HepG2 (cell line): ENCODE data around the gene CHDH. TPM values are rescaled to one million over a fixed set of nuclear protein-coding genes. Genes with fewer than 3 reads are reported as not detected.
A peak's percentile ranks its signal among the peaks of the same experiment; 100 is the strongest.

Experiments used
- ATAC-seq: fragments of 200-7000 bp; cut with Tn5 transposase; 3 replicates; pipeline ENCODE4 v1.9.1; 2020; ENCODE audit warnings: mild to moderate bottlenecking, moderate library complexity
- BruUV-seq: library from RNA; stranded (reverse); fragments of 400-500 nt; replicated peaks from 2 replicates; lab custom pipeline; 2021; lab: Mats Ljungman, UMichigan
- CTCF ChIA-PET: fragments of 300-600 bp; formaldehyde crosslinking; extraction: SDS; loops from one replicate; lab custom pipeline; 2021; ENCODE audit warnings: low total read pairs, inconsistent platforms, low intra/inter-chr PET ratio; lab: Yijun Ruan, JAX
- POLR2A ChIA-PET: fragments of 350-600 bp; sonication (Branson Sonifier 250); formaldehyde crosslinking; loops from one replicate; lab custom pipeline; 2020; ENCODE audit warnings: antibody characterized with exemption, inconsistent platforms; lab: Yijun Ruan, JAX
- DNase-seq: peaks from one replicate; pipeline ENCODE4 v3.0.0-alpha.2; 2015; ENCODE audit warnings: low spot score
- FAIRE-seq: peaks from 3 replicates; lab custom pipeline; 2011; peaks lifted over from hg19 to GRCh38; lab: Jason Lieb, UNC
- H2AFZ ChIP-seq: one replicate; pipeline ENCODE4 v1.6.1; 2011; ENCODE audit warnings: low read length, inconsistent platforms
- H3K27ac ChIP-seq: fragments of 300-600 bp; 3 replicates; pipeline ENCODE4 v1.8.0; 2011; ENCODE audit warnings: mixed run types, mild to moderate bottlenecking, mixed read lengths, low read length, inconsistent platforms; ENCODE audit not compliant: insufficient read depth; ENCODE audit errors: extremely low read length
- H3K27me3 ChIP-seq, 2 experiments: fragments of 200-600 bp in 1 of 2; 2 replicates in 1 of 2; 3 replicates in 1 of 2; pipeline versions ENCODE4 v1.6.0 to v1.8.0; 2011; ENCODE audit warnings: low read length in 2 of 2, mild to moderate bottlenecking in 2 of 2, moderate library complexity in 2 of 2, inconsistent platforms in 1 of 2; ENCODE audit not compliant: insufficient read depth in 2 of 2, control insufficient read depth in 1 of 2
- H3K36me3 ChIP-seq, 2 experiments: fragments of 200-600 bp in 1 of 2; replicated peaks in 1 of 2; 2 replicates in 1 of 2; 3 replicates in 1 of 2; pipeline versions ENCODE4 v1.5.1 to v1.8.0; 2011; ENCODE audit warnings: low read length in 2 of 2, inconsistent platforms in 1 of 2; ENCODE audit not compliant: insufficient read depth in 2 of 2, control insufficient read depth in 1 of 2
- H3K4me1 ChIP-seq: 2 replicates; pipeline ENCODE4 v1.5.1; 2012; ENCODE audit warnings: low read length, inconsistent platforms; ENCODE audit not compliant: insufficient read depth
- H3K4me2 ChIP-seq: 2 replicates; pipeline ENCODE4 v1.6.0; 2011; ENCODE audit warnings: low read depth, low read length, inconsistent platforms
- H3K4me3 ChIP-seq, 3 experiments: fragments of 200-600 bp in 1 of 3; sonication (generic), shearing (Covaris generic) in 1 of 3; replicated peaks in 1 of 3; 2 replicates each; pipeline ENCODE4 v1.5.1; 2011 to 2016; ENCODE audit warnings: low read length in 3 of 3, inconsistent platforms in 2 of 3, low read depth in 2 of 3, mild to moderate bottlenecking in 2 of 3, control low read depth in 1 of 3, mixed read lengths in 1 of 3; ENCODE audit not compliant: insufficient read depth in 1 of 3
- H3K79me2 ChIP-seq: one replicate; pipeline ENCODE4 v1.6.1; 2011; ENCODE audit warnings: low read length, inconsistent platforms; ENCODE audit not compliant: insufficient read depth
- H3K9ac ChIP-seq: 2 replicates; pipeline ENCODE4 v1.6.0; 2011; ENCODE audit warnings: mild to moderate bottlenecking, low read depth, low read length, inconsistent platforms; ENCODE audit not compliant: insufficient read depth
- H3K9me3 ChIP-seq: 2 replicates; pipeline ENCODE4 v1.5.1; 2012; ENCODE audit warnings: mild to moderate bottlenecking, low read length
- H4K20me1 ChIP-seq: 2 replicates; pipeline ENCODE4 v1.6.0; 2011; ENCODE audit warnings: inconsistent platforms, mild to moderate bottlenecking, low read length, moderate library complexity; ENCODE audit not compliant: insufficient read depth
- CBX5 ChIP-seq: sonication (generic); formaldehyde crosslinking; IDR thresholded peaks from 2 replicates; pipeline ENCODE4 v1.4.0; 2020; ENCODE audit warnings: missing genetic modification reagents, borderline replicate concordance
- NR1H2 ChIP-seq: sonication (generic); formaldehyde crosslinking; IDR thresholded peaks from 2 replicates; pipeline ENCODE4 v1.8.1; 2022; ENCODE audit warnings: low read depth, missing genetic modification reagents, borderline replicate concordance
- RARA ChIP-seq: IDR thresholded peaks from 2 replicates; pipeline ENCODE4 v1.6.1; 2016; ENCODE audit warnings: missing genetic modification reagents, missing compliant biosample characterization
- REPIN1 ChIP-seq: sonication (generic); formaldehyde crosslinking; IDR thresholded peaks from 2 replicates; pipeline ENCODE4 v1.8.0; 2022; ENCODE audit warnings: missing genetic modification reagents, low read depth, mild to moderate bottlenecking, borderline replicate concordance
- SAFB2 ChIP-seq: sonication (generic); formaldehyde crosslinking; IDR thresholded peaks from 2 replicates; pipeline ENCODE4 v1.5.1; 2020; ENCODE audit warnings: missing genetic modification reagents, low read depth, mild to moderate bottlenecking, borderline replicate concordance
- TEAD3 ChIP-seq: optimal IDR thresholded peaks from 2 replicates; pipeline ENCODE3; 2016; ENCODE audit warnings: borderline replicate concordance
- ZBTB33 ChIP-seq: sonication (generic); formaldehyde crosslinking; IDR thresholded peaks from 2 replicates; pipeline ENCODE4 v1.4.0; 2020; ENCODE audit warnings: missing genetic modification reagents
- ZBTB34 ChIP-seq: sonication (generic); formaldehyde crosslinking; IDR thresholded peaks from 2 replicates; pipeline ENCODE4 v1.8.0; 2022; ENCODE audit warnings: mild to moderate bottlenecking, missing genetic modification reagents
- ZNF121 ChIP-seq: sonication (generic); formaldehyde crosslinking; IDR thresholded peaks from 2 replicates; pipeline ENCODE4 v1.5.0; 2020; ENCODE audit warnings: mild to moderate bottlenecking, missing genetic modification reagents
- ZNF484 ChIP-seq: sonication (generic); formaldehyde crosslinking; IDR thresholded peaks from 2 replicates; pipeline ENCODE4 v1.5.1; 2020; ENCODE audit warnings: mild to moderate bottlenecking, low read depth, missing genetic modification reagents, borderline replicate concordance
- WGBS: methylation state at CpG from one replicate; pipeline ENCODE4 v1.1.6; 2017; ENCODE audit warnings: low lambda C conversion rate; 5-methylcytosine and 5-hydroxymethylcytosine counted together
- in situ Hi-C: cut with HindIII; loops from 2 replicates; pipeline ENCODE4 v1.10.0; 2017; ENCODE audit warnings: low pct_unique_long_range_greater_than_20kb; ENCODE audit not compliant: extremely low pct_ligation_motif_present
- intact Hi-C: fragments of 100-400 bp; cut with micrococcal nuclease; formaldehyde crosslinking; loops from one replicate; pipeline ENCODE4 v1.10.0; 2022; ENCODE audit not compliant: unreplicated experiment
- polyA plus RNA-seq, 8 experiments: library from polyadenylated mRNA; depleted of rRNA in 3 of 8; stranded (reverse) in 7 of 8; unstranded in 1 of 8; fragments of >200 nt; fragmentation: Illumina TruSeq in 4 of 8; extraction: Trizol in 4 of 8; gene quantifications; 2 replicates each; pipeline versions ENCODE4 v1.2.1 to v1.2.3, GENCODE V29; 2011 to 2016; ENCODE audit warnings: low read depth in 4 of 8, missing spikeins in 1 of 8, mixed read lengths in 1 of 8; ENCODE audit not compliant: insufficient read depth in 1 of 8
- total RNA-seq, 5 experiments: library from RNA; depleted of rRNA; stranded (reverse); fragments of >200 nt; fragmentation: Illumina TruSeq; extraction: Trizol; gene quantifications; 2 replicates each; pipeline ENCODE4 v1.2.3, GENCODE V29; 2016; ENCODE audit warnings: low read depth in 1 of 5
- TF ChIP-seq, protein P1 (sequence below): sonication (generic); formaldehyde crosslinking; IDR thresholded peaks from 2 replicates; pipeline ENCODE4 v1.4.0; 2020; ENCODE audit warnings: missing genetic modification reagents, borderline replicate concordance

Gene CHDH
- total and polyA plus RNA-seq, 2 of the 13 experiments (the other 11 are each of a cell fraction or from before 2014, with no cell fraction given): 28.1 to 48.9 TPM

GRCh38 chr3:53764026-53764775 is 82.0 kb downstream of the CHDH start (continued):
- TF ChIP-seq ZBTB33 (CRISPR knock-in tag) (peak; percentile 68; the same call in 1 of the 2 replicates), TEAD3 (CRISPR knock-in tag) (no peak), RARA (CRISPR knock-in tag) (no peak), REPIN1 (CRISPR knock-in tag) (no peak), ZNF484 (CRISPR knock-in tag) (no peak)

DNA sequence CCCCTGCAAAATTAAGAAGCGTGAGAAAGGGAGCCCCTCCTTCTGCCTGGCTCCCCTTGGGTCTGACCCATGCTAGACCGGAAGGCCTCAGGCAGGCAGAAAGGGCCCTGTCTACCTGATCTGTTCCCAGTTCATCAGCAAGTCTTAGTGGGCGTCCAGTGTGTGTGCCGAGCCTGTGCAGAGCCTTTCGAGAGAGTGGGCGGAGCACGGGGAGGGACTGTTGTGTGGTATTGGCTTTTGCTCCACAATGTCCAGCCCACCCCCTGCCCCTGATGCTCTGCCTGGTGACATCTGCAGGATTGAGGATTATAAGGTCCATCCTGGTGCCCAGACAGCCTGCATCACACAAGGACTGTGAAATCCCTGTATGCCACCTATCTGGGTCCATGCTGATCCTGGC is 82.9 kb downstream of the CHDH start:
- in situ Hi-C loops: no loop called here
- DNase-seq (no peak), ATAC-seq (no peak), FAIRE-seq (no peak)
- BruUV-seq: no TSS peak
- H3K36me3 ChIP-seq: no peaks in the 10 kb centered on the region
- H4K20me1 ChIP-seq: no peaks in the 10 kb centered on the region
- 20% methylated on average over 1 of the region's 7 CpGs for WGBS
- intact Hi-C loops: no loop called here
- H2AFZ ChIP-seq: no peak overlapping the region
- H3K4me2 ChIP-seq: no peak overlapping the region
- H3K9ac ChIP-seq: no peak overlapping the region
- no peaks in the 10 kb centered on the region for H3K79me2 ChIP-seq
- no peak overlapping the region for H3K27ac ChIP-seq
- H3K9me3 ChIP-seq: no peaks in the 10 kb centered on the region
- H3K27me3 ChIP-seq: no peaks in the 10 kb centered on the region
- H3K4me3 ChIP-seq: no peak overlapping the region
- ChIA-PET CTCF (no interaction called here), POLR2A (no interaction called here)
- peaks cover 17% of the 10 kb centered on the region; the same call in 1 of the 2 replicates for H3K4me1 ChIP-seq
- no peak for TF ChIP-seq NR1H2 (CRISPR knock-in tag)
- TF ChIP-seq, protein P1, sequence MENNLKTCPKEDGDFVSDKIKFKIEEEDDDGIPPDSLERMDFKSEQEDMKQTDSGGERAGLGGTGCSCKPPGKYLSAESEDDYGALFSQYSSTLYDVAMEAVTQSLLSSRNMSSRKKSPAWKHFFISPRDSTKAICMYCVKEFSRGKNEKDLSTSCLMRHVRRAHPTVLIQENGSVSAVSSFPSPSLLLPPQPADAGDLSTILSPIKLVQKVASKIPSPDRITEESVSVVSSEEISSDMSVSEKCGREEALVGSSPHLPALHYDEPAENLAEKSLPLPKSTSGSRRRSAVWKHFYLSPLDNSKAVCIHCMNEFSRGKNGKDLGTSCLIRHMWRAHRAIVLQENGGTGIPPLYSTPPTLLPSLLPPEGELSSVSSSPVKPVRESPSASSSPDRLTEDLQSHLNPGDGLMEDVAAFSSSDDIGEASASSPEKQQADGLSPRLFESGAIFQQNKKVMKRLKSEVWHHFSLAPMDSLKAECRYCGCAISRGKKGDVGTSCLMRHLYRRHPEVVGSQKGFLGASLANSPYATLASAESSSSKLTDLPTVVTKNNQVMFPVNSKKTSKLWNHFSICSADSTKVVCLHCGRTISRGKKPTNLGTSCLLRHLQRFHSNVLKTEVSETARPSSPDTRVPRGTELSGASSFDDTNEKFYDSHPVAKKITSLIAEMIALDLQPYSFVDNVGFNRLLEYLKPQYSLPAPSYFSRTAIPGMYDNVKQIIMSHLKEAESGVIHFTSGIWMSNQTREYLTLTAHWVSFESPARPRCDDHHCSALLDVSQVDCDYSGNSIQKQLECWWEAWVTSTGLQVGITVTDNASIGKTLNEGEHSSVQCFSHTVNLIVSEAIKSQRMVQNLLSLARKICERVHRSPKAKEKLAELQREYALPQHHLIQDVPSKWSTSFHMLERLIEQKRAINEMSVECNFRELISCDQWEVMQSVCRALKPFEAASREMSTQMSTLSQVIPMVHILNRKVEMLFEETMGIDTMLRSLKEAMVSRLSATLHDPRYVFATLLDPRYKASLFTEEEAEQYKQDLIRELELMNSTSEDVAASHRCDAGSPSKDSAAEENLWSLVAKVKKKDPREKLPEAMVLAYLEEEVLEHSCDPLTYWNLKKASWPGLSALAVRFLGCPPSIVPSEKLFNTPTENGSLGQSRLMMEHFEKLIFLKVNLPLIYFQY (CRISPR knock-in tag): no peak
- TF ChIP-seq ZBTB34 (CRISPR knock-in tag): no peak
- TF ChIP-seq CBX5 (CRISPR knock-in tag): no peak
- TF ChIP-seq ZNF121 (CRISPR knock-in tag): no peak
- TF ChIP-seq SAFB2 (CRISPR knock-in tag): no peak
